ENCODE measurements around the gene PIAS4. TPM values are rescaled to one million over a fixed set of nuclear protein-coding genes. Genes with fewer than 3 reads are reported as not detected.

The PIAS4 gene
- total RNA-seq = 17.9 and 24.2 TPM in 2 replicates

GRCh38 chr19:4007021-4007835 is at the start of gene PIAS4:
PIAS4 (plus strand) TSS chr19:4007736; CDS start chr19:4007761, 25 bp downstream.

GRCh38 chr19:3970808-3971598 is 36.5 kb upstream of the PIAS4 start, which contains the start of gene DAPK3:
DAPK3 (minus strand) TSS chr19:3971099; CDS start chr19:3969735, 1,364 bp downstream.

GRCh38 chr19:3984908-3985642 is 22.5 kb upstream of the PIAS4 start, which contains the start of gene EEF2:
EEF2 (minus strand) TSS chr19:3985463; CDS start chr19:3985380, 83 bp downstream.

GRCh38 chr19:4066682-4067395 is 59.3 kb downstream of the PIAS4 start, which contains the start of gene ZBTB7A:
ZBTB7A (minus strand) TSS chr19:4066899; CDS start chr19:4055232, 11,667 bp downstream.

Other genes with a start within 250 kb of the PIAS4 start
- gene APBA3, start 246.0 kb upstream of the PIAS4 start, total RNA-seq = 16.9 and 22.0 TPM in 2 replicates
- gene MRPL54, start 245.1 kb upstream of the PIAS4 start, total RNA-seq = 61.7 and 89.7 TPM in 2 replicates
- gene RAX2, start 235.5 kb upstream of the PIAS4 start, total RNA-seq = not detected in 2 replicates
- not detected in 2 replicates for gene MATK, start 221.4 kb upstream of the PIAS4 start, total RNA-seq
- gene ZFR2, start 138.7 kb upstream of the PIAS4 start, total RNA-seq = not detected in 2 replicates
- gene ATCAY, start 127.1 kb upstream of the PIAS4 start, total RNA-seq = not detected in 2 replicates
- gene NMRK2, start 74.7 kb upstream of the PIAS4 start, total RNA-seq = not detected in 2 replicates
- 200 and 204 TPM in 2 replicates for gene DAPK3, start 36.6 kb upstream of the PIAS4 start, total RNA-seq
- gene EEF2, start 22.3 kb upstream of the PIAS4 start, total RNA-seq = 1,310 and 2,319 TPM in 2 replicates
- 11.4 and 12.8 TPM in 2 replicates for gene ZBTB7A, start 59.2 kb downstream of the PIAS4 start, total RNA-seq
- gene MAP2K2, start 116.4 kb downstream of the PIAS4 start, total RNA-seq = 105 and 171 TPM in 2 replicates
- gene CREB3L3, start 145.9 kb downstream of the PIAS4 start, total RNA-seq = not detected in 2 replicates
- gene SIRT6, start 174.8 kb downstream of the PIAS4 start, total RNA-seq = 12.7 and 13.7 TPM in 2 replicates
- 0.30 and 0.32 TPM in 2 replicates for gene ANKRD24, start 175.0 kb downstream of the PIAS4 start, total RNA-seq
- 0.32 and 0.46 TPM in 2 replicates for gene EBI3, start 221.8 kb downstream of the PIAS4 start, total RNA-seq
- 21.4 and 26.0 TPM in 2 replicates for gene YJU2, start 239.3 kb downstream of the PIAS4 start, total RNA-seq